Measurements from ENCODE around the gene BBS4.

The BBS4 gene

DNA sequence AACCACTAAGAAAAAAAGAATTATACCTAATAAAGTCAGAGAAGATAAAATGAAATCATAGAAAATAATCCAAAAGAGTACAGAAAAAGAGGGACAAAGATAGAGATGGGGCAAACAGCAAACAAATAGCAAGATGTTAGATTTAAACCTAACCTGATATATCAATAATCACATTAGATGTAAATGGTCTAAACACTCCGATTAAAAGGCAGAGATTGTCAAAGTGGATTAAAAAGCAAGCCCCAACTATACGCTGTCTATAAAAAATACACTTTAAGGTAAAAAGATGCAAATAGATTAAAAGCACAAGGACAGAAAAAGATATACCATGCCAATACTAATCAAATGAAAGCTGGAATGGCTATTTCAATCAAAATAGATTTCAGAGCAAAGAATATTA, 80.8 kb downstream of the BBS4 start:
- no peak for DNase-seq

DNA sequence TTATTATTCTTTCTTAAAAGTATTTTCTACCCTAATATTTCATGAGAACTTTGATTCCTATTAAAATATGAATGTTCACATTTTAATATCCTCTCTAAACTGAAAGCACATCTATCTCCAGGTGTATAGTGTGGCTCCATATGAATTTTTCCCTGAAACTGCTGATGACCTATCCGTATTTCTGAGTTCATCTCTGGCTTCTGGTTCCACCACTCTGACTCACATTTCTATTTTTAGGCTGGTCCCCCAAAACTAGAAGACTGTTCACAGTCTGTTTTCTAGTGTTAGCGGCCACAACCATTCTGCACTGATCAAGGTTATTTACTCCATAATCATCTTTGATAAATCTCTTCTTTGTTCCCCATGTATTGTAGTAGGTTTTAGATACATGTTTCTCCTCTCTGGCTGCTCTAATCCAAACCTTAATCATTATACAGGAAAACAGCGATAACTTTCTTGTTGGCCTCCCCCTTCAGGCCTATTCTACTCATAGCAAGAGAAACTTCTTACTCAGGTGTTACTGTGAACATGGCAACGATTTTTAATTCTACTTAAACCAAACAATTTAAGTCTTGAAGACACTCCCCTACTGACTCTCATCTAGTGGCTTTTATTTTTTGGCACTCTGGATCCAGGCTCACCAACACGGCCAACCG, 84.8 kb downstream of the BBS4 start:
- no peak for DNase-seq

DNA sequence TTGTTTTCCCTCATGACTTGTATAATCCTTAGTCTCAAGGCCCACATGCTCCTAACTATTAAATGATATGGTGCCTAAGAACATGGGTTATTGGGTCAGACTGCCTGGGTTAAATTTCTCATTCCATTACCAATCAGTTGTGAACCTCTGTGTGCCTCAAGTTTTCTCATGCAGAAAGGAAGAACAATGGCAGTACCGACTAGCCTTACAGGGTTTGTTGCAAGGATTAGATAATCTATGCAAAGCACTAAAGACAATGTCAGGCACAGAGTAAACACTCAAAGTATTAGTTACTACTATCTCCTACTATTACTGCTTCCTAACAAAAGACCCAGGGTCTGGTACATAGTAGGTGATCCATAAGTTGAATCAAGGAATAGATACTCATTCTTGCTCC, 85.3 kb downstream of the BBS4 start:
- no peak for DNase-seq

DNA sequence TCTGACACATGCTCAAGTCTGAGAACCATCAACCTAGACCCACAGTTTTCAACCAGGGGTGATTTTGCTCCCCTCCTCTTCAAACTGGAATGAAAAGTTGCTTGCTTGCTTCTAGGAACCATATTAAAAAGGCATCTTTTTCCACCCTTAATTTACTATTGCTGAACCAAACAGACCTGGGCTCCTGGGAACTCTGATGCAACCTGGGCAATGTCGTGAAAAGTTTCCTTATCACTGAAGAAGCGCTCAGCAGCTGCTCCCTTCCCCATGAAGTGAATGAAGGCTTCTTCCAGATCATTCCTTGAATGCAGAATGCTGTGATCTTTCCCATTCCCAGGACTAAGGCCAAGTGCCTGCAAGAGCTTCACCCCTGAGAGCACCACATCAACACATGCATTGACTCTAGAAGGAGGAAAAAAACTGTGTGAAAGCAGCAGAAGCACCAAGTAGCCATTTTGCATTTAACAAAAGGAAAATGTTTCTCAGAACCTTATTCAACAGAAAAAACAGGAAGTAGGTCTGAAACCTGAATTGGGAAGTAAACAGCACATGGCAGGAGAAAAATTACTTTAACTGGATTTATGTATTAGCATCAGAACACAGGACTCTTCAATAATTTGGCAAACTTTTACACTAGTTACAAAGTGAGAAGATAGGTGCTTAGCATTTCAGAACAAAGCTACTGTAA, 88.8 kb downstream of the BBS4 start:
- no peak for DNase-seq

DNA sequence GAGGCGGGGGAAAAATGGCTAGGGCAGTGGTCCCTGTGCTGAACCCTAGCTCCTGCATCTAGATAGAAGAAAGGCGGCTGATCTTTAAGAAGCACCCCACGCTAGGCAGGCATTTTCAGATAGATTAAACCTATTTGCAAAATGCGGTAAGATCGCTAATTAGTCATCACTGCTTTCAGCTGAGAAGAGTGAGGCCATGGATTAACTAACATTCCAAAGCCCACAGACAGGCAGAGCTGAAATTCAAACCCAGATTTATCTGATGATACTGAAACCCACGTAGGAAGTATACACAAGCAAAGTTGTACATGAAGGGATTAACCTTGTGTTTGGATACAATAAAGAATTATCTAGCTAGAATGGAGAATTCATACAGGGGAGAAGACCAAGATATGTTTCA, 92.8 kb downstream of the BBS4 start:
- DNase-seq: no peak

DNA sequence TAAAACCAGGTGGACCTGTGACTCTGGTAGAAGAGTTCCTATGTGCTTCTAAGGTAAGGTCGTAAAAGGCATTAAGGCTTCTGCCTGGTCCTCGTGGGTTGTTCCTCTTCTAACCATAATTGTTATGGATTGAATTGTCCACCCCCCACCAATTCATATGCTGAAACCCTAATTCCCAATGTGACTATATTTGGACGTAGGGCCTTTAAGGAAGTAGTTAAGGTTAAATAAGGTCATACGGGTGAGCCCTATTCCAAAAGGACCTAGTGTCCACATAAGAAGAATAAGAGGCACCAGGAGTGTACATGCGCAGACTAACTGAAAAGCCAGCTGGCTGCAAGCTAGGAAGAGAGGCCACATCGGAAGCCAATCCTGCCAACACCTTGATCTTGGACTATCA, 95.6 kb downstream of the BBS4 start:
- DNase-seq: no peak

DNA sequence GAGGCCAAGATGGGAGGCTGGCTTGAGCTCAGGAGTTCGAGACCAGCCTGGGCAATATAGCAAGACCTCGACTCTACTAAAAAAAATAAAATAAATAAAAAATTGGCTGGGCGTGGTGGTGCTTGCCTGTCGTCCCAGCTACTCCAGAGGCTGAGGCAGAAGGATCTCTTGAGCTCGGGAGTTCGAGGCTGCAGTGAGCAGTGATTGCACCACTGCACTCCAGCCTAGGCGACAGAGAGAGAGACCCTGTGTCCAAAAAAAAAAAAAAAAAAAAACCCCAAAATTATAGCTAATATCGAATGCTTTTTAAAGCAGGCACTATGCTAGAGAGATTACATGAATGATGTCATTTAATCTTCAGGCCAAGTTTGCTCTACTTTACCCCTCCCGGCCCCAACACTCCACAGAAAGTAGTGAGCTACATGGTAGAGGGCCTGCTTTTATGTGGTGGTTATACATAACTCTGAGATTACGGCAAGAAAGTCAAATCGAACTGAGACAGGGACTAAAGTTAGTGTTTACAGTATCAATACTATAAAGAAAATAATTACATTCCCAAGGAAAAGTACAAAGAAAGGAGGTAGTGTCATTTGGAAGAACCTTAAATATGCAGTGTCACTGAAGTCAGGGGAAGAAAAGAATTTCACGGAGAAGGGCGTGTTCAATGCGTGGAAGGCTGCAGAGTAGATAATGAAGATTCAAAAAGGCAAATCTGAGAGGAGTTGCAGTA, 96.4 kb downstream of the BBS4 start:
- no peak for DNase-seq

DNA sequence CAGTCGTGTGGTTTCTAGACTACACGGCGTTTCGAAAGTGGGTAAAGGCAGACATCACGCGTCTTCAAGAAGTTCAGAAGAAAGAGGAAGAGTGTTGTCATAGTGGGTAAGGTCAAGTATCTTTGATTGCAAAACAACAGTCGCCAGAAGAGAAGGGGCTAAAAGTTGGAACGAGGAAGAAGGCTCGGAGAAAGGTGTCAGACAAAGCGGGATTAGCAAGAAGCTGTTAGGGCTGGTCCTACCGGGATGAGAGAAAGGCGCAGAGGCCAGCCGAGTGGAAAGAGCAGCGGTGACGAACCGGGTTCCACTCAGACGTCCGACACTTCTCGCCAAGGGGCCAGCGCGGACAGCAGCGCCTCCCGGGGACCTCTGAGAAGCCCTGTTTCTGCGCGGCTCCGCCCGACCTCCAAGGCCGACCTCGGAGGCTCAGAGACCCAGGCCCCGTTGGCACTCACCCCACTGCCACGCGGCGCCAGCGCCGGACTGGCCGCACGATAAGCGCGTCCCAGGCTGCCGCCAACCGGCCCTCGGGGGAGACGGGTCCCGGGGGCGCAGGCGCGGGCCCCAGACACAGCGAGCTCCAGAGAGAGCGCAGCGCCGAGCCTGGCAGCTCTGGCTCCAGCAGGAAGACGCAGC, 97.1 kb downstream of the BBS4 start:
- DNase-seq: no peak

DNA sequence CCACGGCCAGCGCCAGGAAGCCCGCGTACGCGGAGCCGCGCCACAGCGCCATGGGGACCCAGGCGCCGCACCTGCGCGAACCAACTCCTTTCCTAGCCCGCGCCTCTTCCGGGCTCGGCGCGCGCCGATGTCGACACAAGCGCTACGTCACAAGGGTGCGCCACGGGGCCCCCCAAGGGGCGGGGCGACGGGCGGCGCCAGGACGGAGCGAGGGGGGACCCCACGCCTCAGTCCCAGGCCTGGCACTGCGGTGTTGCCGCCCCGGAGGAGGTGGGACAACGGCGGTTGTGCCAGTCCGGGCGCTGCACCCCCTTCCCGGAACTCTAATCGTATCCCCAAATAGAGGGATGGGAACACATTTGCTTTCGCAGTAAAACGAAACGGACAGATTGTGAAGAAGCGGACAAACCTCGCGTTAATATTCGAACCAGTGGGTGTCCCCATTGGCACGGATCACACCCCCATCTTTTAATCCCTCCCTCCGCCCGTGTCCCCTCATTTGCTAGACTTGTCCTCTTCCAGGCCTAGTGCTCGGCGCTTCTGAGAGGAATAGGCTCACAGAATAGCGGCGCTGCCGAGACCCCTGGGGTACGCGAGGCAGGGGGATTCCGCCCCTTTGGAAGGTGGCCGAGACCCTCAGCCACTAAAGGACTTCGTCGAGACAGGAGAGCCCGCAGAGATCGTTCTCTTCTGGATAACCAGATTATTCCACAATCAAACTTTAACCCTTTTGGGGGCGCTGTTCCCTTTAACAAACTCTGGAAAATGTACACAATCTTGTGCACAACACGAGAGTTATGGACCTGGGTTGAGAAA, 97.8 kb downstream of the BBS4 start, which contains the start of gene ADPGK:
TSS of gene ADPGK (minus strand) at position 119 of the 816 bp plus-strand sequence. CDS start at position 52, 67 bp downstream.
- peak; percentile 80 for DNase-seq

DNA sequence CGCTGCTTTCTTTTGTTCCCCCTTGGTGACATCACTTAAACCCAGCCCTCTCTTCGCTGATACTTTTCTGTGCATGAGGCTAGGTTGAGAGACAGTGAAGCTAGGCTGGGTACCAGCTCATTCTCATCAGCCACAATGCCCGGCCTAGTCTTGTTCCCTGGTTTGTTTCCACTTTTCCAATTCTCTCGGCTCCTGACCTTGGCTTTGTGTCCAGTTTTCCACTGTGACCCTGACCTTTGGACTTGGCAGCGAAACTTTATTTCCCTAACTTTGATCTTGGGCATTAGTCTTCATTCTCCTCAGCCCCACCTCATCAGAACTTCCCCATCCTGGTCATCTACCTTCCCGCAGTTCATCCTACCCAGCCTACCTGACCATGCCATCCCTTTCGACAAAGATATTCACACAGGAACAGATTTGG, 98.5 kb downstream of the BBS4 start:
- no peak for DNase-seq

DNA sequence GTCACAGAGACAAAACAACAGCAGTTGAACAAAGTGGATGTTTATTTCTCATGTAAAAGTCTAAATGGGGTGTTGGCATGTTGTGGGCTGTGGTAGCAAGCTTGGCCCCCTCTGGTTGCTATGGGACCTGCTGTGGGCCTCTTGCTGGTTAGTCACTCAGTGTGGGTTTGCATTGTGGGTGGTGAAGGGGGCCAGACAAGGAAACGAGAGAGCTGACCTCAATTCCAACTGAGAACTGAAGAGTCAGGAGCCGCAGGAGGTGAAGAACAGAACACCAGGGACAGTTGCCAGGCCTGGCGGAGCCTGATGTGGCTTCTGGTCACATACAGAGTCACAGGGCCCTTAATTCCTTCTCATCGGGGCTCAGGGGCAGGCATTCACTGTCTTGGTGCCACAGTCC, 99.4 kb downstream of the BBS4 start:
- no peak for DNase-seq

DNA sequence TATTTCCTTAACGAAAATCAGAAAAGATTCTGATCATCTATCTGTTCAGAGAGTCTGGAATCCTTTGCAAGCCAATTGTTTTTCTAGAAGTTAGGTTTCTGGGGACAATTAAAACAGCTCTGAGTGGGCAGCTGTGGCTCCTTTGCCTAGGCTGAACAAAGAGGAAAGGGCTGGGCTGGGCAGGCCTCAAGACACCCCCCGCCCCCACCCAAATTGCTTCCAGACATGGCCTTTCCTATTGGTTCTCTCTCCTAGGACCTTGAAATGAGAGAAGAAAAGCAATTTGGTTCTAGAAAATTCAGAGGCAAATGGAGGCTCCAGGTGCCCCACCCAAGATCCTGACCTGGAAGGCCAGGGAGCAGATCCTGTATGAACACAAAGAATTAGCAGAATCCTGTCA, 99.8 kb downstream of the BBS4 start:
- DNase-seq: no peak

DNA sequence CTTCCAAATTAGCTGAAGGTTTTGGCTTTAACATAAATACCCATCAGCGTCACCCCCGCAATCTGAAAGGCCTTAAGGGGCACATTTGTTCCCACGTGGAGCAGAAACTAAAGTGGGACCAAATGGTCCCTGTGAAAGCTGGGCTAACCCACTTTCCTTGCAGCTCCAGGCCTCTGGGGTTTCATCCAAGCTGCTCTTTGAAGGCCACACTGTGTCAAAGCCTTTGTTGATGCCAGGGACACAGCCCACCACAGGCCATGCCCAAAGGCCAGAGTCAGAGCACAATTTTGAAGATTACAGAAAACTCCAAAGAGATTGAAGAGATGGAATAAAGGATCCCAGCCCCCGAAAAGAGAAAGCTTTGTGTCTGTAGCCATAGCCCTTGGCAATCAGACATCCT, 100.2 kb downstream of the BBS4 start:
- no peak for DNase-seq

DNA sequence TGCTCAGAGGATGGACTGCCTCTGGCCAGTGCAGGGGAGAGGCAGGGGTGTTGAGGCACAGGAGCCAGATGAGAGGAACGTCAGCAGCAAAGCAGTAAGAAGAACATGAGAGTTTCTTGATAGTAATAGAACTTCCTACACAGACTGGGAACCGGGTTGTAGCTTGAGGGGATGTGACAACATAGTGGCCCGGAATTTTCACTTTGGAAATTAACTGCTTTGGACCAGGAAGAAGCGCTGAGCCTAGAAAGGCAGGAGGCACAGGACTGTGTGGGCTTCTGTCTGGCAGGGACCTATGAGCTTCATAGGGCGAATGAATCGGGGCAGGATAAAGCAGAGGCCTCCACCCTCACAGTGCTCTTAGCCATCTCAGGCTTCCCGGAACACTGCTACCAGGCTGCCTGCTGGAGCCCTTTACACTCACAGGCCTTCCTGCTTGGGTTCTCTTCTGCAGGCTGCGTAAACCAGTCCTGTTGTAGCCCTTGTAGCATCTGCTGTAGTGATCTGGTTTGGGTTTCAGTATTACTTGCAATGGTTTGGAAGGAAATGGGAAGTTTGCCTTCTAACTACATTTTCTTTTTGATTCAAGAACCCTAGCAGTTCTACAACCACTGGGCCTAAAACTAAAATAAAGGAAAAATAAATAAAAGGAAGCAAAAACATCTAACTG, 100.8 kb downstream of the BBS4 start:
- DNase-seq: no peak

DNA sequence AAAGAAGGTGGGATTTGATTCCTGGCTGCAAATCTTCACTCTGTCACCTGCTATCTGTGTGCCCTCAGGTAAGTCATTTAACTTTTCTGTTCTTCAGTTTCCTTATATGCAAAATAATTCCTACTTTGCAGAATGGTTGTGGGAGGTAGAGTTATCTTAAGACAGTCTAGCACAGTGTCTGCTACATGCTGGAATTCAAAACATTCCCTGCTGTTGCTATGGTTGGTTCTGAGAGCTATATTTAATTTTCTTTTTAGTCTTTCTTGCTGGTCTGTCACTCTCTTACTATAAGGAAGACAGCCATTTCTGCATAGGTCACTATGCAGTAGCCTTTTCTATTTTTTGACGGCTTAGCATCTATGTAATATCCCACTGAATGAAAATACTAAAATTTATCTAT, 101.5 kb downstream of the BBS4 start:
- no peak for DNase-seq
